Gastroesophageal sphincter (tissue), 4 donors: ENCODE results near the gene DSCAML1. TPM values are rescaled to one million over a fixed set of nuclear protein-coding genes. Genes with fewer than 3 reads are reported as not detected.

Source experiments
- ATAC-seq: fragments of 150-250 bp; one replicate; pipeline ENCODE4 v1.9.1; 2016; ENCODE audit warnings: mild to moderate bottlenecking, moderate library complexity
- H3K27ac ChIP-seq, 4 donors: fragments of 200-600 bp; sonication (generic) in 3 of 4; 1 replicate in 3 of 4; 2 replicates in 1 of 4; pipeline ENCODE4 v1.5.1; 2016 to 2019
- H3K27me3 ChIP-seq: fragments of 200-600 bp; sonication (generic); one replicate; pipeline ENCODE4 v1.5.1; 2019
- H3K36me3 ChIP-seq, 2 donors: fragments of 200-600 bp; sonication (generic); one replicate each; pipeline ENCODE4 v1.5.1; 2019; ENCODE audit warnings: control low read depth in 1 of 2
- H3K4me1 ChIP-seq, 3 donors: fragments of 200-600 bp; sonication (generic); 1 replicate in 2 of 3; 2 replicates in 1 of 3; pipeline ENCODE4 v1.5.1; 2016 to 2019; ENCODE audit warnings: control low read depth in 2 of 3
- H3K4me3 ChIP-seq, 2 donors: fragments of 200-600 bp; sonication (generic); one replicate each; pipeline ENCODE4 v1.5.1; 2019; ENCODE audit warnings: mild to moderate bottlenecking in 1 of 2, moderate library complexity in 1 of 2
- H3K9me3 ChIP-seq, 3 donors: fragments of 200-600 bp; sonication (generic); one replicate each; pipeline ENCODE4 v1.5.1; 2017 to 2019; ENCODE audit warnings: control low read depth in 2 of 3
- CTCF ChIP-seq, 4 experiments: fragments of 200-600 bp in 2 of 4; fragments of 450-650 bp in 2 of 4; sonication (generic) in 1 of 4; IDR thresholded peaks; one replicate each; pipeline ENCODE4 v1.5.1; 2017 to 2019; ENCODE audit warnings: antibody characterized with exemption in 4 of 4, mild to moderate bottlenecking in 2 of 4, moderate library complexity in 2 of 4
- EP300 ChIP-seq: sonication (generic); formaldehyde crosslinking; IDR thresholded peaks from one replicate; pipeline ENCODE4 v1.6.1; 2017; ENCODE audit warnings: antibody characterized with exemption, mild to moderate bottlenecking
- POLR2A ChIP-seq, 2 donors: fragments of 450-650 bp; IDR thresholded peaks; one replicate each; pipeline ENCODE4 v1.6.1; 2017; ENCODE audit warnings: antibody characterized with exemption in 2 of 2, mild to moderate bottlenecking in 2 of 2, moderate library complexity in 1 of 2
- POLR2AphosphoS5 ChIP-seq: sonication (generic); formaldehyde crosslinking; IDR thresholded peaks from one replicate; pipeline ENCODE4 v1.6.1; 2017; ENCODE audit warnings: antibody characterized with exemption
- WGBS, 2 donors: methylation state at CpG; one replicate each; pipeline ENCODE4 v1.1.5; 2018; ENCODE audit warnings: low coverage in 1 of 2; 5-methylcytosine and 5-hydroxymethylcytosine counted together
- total RNA-seq, 4 donors: library from RNA; depleted of rRNA; stranded (reverse); fragments of >200 nt; gene quantifications; one replicate each; pipeline ENCODE4 v1.1.0, GENCODE V29; 2016

Gene DSCAML1
- total RNA-seq, 4 donors from 2014 or later: 0.35 to 2.5 (median 0.73) TPM

DNA sequence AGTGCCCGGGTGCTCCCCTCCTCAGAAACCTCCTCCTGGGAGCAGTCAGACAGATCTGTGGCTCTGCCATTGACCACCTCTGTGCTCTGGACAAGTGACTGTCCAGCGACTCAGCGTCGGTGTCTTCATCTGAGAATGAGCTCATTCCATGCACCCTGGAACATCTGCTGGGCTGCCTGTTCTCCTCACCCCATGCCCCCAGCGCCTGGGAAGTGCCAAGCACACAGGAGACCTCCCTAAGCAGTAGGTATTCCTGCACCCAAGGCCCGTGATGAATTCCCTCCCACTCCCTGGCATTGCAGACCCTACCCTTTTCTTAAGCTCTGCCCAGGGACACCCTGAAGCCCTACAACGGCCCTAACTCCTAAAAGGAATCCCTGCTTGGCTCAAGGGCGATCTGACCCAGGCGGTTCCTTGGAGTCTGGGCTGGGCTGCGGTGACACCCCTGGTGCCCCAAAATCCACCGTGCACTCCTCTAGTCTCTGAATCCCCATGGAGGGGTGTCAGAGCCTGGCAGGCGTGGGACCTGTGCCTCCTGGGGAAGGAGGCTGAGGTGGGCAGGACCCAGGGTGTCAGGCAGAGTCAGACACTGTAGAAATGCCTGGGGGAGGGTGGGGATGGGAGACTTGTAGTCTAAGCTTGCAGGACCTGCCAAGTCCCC is 377.4 kb downstream of the DSCAML1 start:
- WGBS, 2 donors: 24% methylated on average over 2 of the region's 12 CpGs; no CpG with 5 or more reads in 1 of the 2 donors
- Histone ChIP-seq H3K27me3 (peaks cover 40% of the 10 kb centered on the region), H3K36me3 (no peaks in the 10 kb centered on the region), H3K4me3 (no peak overlapping the region), H3K27ac (no peak overlapping the region), H3K4me1 (no peaks in the 10 kb centered on the region), H3K9me3 (no peaks in the 10 kb centered on the region)
- no peak for ATAC-seq
- no peak for TF ChIP-seq CTCF (IDR thresholded peaks at IDR 0.05)

- 85 to 90% methylated on average over 4 to 7 of the region's 12 CpGs for WGBS, 2 donors
- Histone ChIP-seq H3K36me3 (no peaks in the 10 kb centered on the region), H3K4me3 (no peak overlapping the region), H3K27me3 (peaks cover 40% of the 10 kb centered on the region), H3K4me1 (no peaks in the 10 kb centered on the region), H3K27ac (no peak overlapping the region), H3K9me3 (no peaks in the 10 kb centered on the region)
- no peak for ATAC-seq
- TF ChIP-seq EP300 (no peak), POLR2A (IDR thresholded peaks at IDR 0.05) (no peak), CTCF (IDR thresholded peaks at IDR 0.05) (no peak)
These were observed 378.1 kb downstream of the DSCAML1 start for GRCh38 chr11:117418737-117419481.

DNA sequence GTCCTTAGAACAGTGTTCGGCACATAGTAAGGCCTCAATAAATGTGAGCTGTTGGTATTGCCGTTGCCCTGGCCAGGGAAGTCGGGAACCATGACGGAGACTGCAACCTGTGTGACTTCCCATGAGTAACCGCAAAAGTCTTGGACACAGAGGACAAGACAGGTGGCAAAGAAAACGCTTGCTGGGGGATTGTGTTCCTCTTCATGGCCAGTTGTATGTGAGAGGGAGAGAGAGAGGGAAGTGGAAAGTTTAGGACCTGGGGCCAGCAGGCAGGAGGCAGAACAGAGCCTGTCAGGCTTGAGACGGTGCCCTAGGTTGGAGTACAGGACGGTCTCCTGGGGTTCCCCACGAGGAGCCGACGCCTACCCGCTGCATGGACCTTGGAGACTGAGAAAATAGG is 379.2 kb downstream of the DSCAML1 start:
- 81 to 82% methylated on average over 11 to 12 of the region's 12 CpGs for WGBS, 2 donors
- H3K27ac ChIP-seq: no peak overlapping the region
- no peak for ATAC-seq

DNA sequence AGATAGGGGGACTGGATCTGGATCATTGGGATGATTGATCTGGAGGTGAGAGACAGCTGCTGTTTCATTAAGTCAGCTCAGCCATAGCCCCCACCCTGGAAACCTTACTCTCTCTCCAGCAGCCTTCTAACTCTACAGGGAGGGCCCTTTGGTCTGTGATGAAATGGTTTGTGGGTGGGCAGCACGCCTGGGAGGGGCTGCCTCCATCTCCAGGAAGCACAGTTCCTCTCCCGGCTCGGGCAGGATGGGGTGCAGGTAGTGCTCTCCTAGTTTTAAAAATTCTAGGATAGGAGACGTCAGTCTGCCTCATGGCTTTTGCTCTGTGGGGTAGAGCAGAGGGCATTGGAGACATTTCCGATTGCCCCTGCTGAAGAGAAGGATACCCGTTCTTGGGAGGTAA is 379.7 kb downstream of the DSCAML1 start:
- no peaks in the 10 kb centered on the region for H3K4me1 ChIP-seq
- peaks cover 0 to 11% of the 10 kb centered on the region in 2 donors for H3K36me3 ChIP-seq
- no peak for TF ChIP-seq EP300
- TF ChIP-seq POLR2AphosphoS5: no peak
- no peak for TF ChIP-seq CTCF (IDR thresholded peaks at IDR 0.05)
- no peak for TF ChIP-seq POLR2A (IDR thresholded peaks at IDR 0.05)
- H3K4me3 ChIP-seq: no peak overlapping the region
- no peaks in the 10 kb centered on the region for H3K9me3 ChIP-seq
- peaks cover 36% of the 10 kb centered on the region for H3K27me3 ChIP-seq
- 0 to 45% methylated on average over 1 to 5 of the region's 6 CpGs for WGBS, 2 donors
- H3K27ac ChIP-seq: no peak overlapping the region
- ATAC-seq: no peak

More for the DNA sequence above, 379.2 kb downstream of the DSCAML1 start:
- peaks cover 0 to 6% of the 10 kb centered on the region in 2 donors for H3K36me3 ChIP-seq
- H3K4me1 ChIP-seq: no peaks in the 10 kb centered on the region
- peaks cover 40% of the 10 kb centered on the region for H3K27me3 ChIP-seq
- H3K9me3 ChIP-seq: no peaks in the 10 kb centered on the region
- TF ChIP-seq CTCF (IDR thresholded peaks at IDR 0.05) (no peak), EP300 (no peak), POLR2A (IDR thresholded peaks at IDR 0.05) (no peak), POLR2AphosphoS5 (no peak)
- no peak overlapping the region for H3K4me3 ChIP-seq
